Endothelial cell of umbilical vein (primary cell): ENCODE data around the gene FAM241B. TPM values are rescaled to one million over a fixed set of nuclear protein-coding genes. Genes with fewer than 3 reads are reported as not detected.

Experiments used
- BruUV-seq: library from RNA; stranded (reverse); fragments of 400-500 nt; replicated peaks from 2 replicates; lab custom pipeline; 2021; lab: Mats Ljungman, UMichigan
- CTCF ChIA-PET: fragments of 300-600, 350-600 bp; sonication (Branson Sonifier 250); formaldehyde crosslinking; loops from one replicate; lab custom pipeline; 2021; ENCODE audit warnings: antibody characterized with exemption, inconsistent platforms; lab: Charles Lee
- POLR2A ChIA-PET: fragments of 300-600, 350-600 bp; sonication (Branson Sonifier 250); formaldehyde crosslinking; loops from one replicate; lab custom pipeline; 2021; ENCODE audit warnings: antibody characterized with exemption, inconsistent platforms; lab: Charles Lee
- DNase-seq: peaks from one replicate; pipeline ENCODE4 v3.0.0-alpha.2; 2011; ENCODE audit warnings: low read depth, low spot score
- FAIRE-seq: peaks from 2 replicates; lab custom pipeline; 2011; peaks lifted over from hg19 to GRCh38; lab: Jason Lieb, UNC
- H2AFZ ChIP-seq: 2 replicates; pipeline ENCODE4 v1.6.0; 2012; ENCODE audit warnings: low read depth, low read length, control low read depth, inconsistent platforms
- H3K27ac ChIP-seq: 2 replicates; pipeline ENCODE4 v1.5.1; 2011; ENCODE audit warnings: low read depth, mild to moderate bottlenecking, control low read depth, low read length, moderate library complexity; ENCODE audit not compliant: insufficient read depth
- H3K27me3 ChIP-seq, 2 experiments: 2 replicates each; pipeline versions ENCODE4 v1.6.0 to v1.6.1; 2011; ENCODE audit warnings: low read length in 2 of 2, mixed read lengths in 1 of 2; ENCODE audit not compliant: control insufficient read depth in 2 of 2, insufficient read depth in 2 of 2
- H3K36me3 ChIP-seq, 2 experiments: 2 replicates in 1 of 2; 3 replicates in 1 of 2; pipeline ENCODE4 v1.5.1; 2011; ENCODE audit warnings: low read length in 2 of 2, mild to moderate bottlenecking in 1 of 2, moderate library complexity in 1 of 2; ENCODE audit not compliant: control insufficient read depth in 2 of 2, insufficient read depth in 2 of 2; ENCODE audit errors: extremely low read depth in 1 of 2
- H3K4me1 ChIP-seq: 3 replicates; pipeline ENCODE4 v1.5.1; 2011; ENCODE audit warnings: mild to moderate bottlenecking, low read length; ENCODE audit not compliant: control insufficient read depth, insufficient read depth; ENCODE audit errors: extremely low read depth
- H3K4me2 ChIP-seq: 2 replicates; pipeline ENCODE4 v1.6.1; 2011; ENCODE audit warnings: low read length, control low read depth, mixed read lengths; ENCODE audit not compliant: insufficient read depth
- H3K4me3 ChIP-seq, 3 experiments: fragments of 200-600 bp in 1 of 3; sonication (generic), shearing (Covaris generic) in 1 of 3; replicated peaks in 1 of 3; 2 replicates each; pipeline ENCODE4 v1.5.1; 2011 to 2016; ENCODE audit warnings: control low read depth in 3 of 3, low read length in 3 of 3, mild to moderate bottlenecking in 2 of 3, inconsistent platforms in 1 of 3, low read depth in 1 of 3, moderate library complexity in 1 of 3; ENCODE audit not compliant: insufficient read depth in 1 of 3
- H3K79me2 ChIP-seq: 2 replicates; pipeline ENCODE4 v1.6.0; 2012; ENCODE audit warnings: low read length, inconsistent platforms; ENCODE audit not compliant: control insufficient read depth, insufficient read depth
- H3K9ac ChIP-seq: replicated peaks from 2 replicates; pipeline ENCODE3; 2011; ENCODE audit warnings: low read length, control low read depth; ENCODE audit not compliant: insufficient read depth; ENCODE audit errors: extremely low read depth
- H3K9me1 ChIP-seq: replicated peaks from 3 replicates; pipeline ENCODE4 v1.6.0; 2011; ENCODE audit warnings: mild to moderate bottlenecking, low read length; ENCODE audit not compliant: control insufficient read depth, insufficient read depth; ENCODE audit errors: extremely low read depth
- H3K9me3 ChIP-seq: replicated peaks from 2 replicates; pipeline ENCODE4 v1.5.1; 2012; ENCODE audit warnings: low read length, inconsistent platforms; ENCODE audit not compliant: control insufficient read depth, insufficient read depth
- H4K20me1 ChIP-seq: replicated peaks from 2 replicates; pipeline ENCODE3; 2011; ENCODE audit warnings: mild to moderate bottlenecking, low read length; ENCODE audit not compliant: control insufficient read depth, insufficient read depth; ENCODE audit errors: extremely low read depth
- CTCF ChIP-seq, 2 donors: IDR thresholded peaks; 1 replicate in 1 of 2; 2 replicates in 1 of 2; pipeline ENCODE4 v1.5.1; 2011; ENCODE audit warnings: low read length in 2 of 2, mild to moderate bottlenecking in 2 of 2, moderate library complexity in 2 of 2, control low read depth in 1 of 2, inconsistent platforms in 1 of 2, low read depth in 1 of 2; ENCODE audit not compliant: insufficient read depth in 1 of 2; ENCODE audit errors: extremely low read depth in 1 of 2
- EZH2 ChIP-seq: IDR thresholded peaks from 2 replicates; pipeline ENCODE4 v1.6.1; 2012; ENCODE audit warnings: borderline replicate concordance, low read depth, mild to moderate bottlenecking, moderate library complexity, low read length, inconsistent platforms; ENCODE audit not compliant: severe bottlenecking
- FOS ChIP-seq: IDR thresholded peaks from 2 replicates; pipeline ENCODE4 v1.6.1; 2011; ENCODE audit warnings: mild to moderate bottlenecking, low read length, moderate library complexity, borderline replicate concordance; ENCODE audit not compliant: insufficient read depth
- GATA2 ChIP-seq: IDR thresholded peaks from 2 replicates; pipeline ENCODE4 v1.7.0; 2011; ENCODE audit warnings: low read depth, mild to moderate bottlenecking, moderate library complexity, mixed read lengths, low read length; ENCODE audit not compliant: insufficient read length, insufficient read depth
- JUN ChIP-seq: IDR thresholded peaks from 2 replicates; pipeline ENCODE4 v1.6.1; 2011; ENCODE audit warnings: borderline replicate concordance, low read depth; ENCODE audit not compliant: insufficient read length, insufficient read depth
- MYC ChIP-seq: IDR thresholded peaks from one replicate; pipeline ENCODE4 v1.6.1; 2011; ENCODE audit warnings: mild to moderate bottlenecking, low read depth, low read length
- POLR2A ChIP-seq: IDR thresholded peaks from 2 replicates; pipeline ENCODE4 v1.6.1; 2012; ENCODE audit warnings: low read depth, mild to moderate bottlenecking, control low read depth, low read length
- POLR2AphosphoS5 ChIP-seq: IDR thresholded peaks from 2 replicates; pipeline ENCODE4 v1.6.1; 2012; ENCODE audit warnings: low read depth, mild to moderate bottlenecking, control low read depth, low read length, moderate library complexity; ENCODE audit not compliant: insufficient read depth
- dilution Hi-C: fragments of 300-500 bp; cut with MboI; formaldehyde crosslinking; loops from one replicate; pipeline ENCODE4 v1.15.0; 2019; ENCODE audit warnings: low sequenced_read_pairs; ENCODE audit not compliant: extremely low pct_ligation_motif_present
- intact Hi-C: fragments of 100-400 bp; cut with micrococcal nuclease; formaldehyde crosslinking; loops from one replicate; pipeline ENCODE4 v1.10.0; 2022
- polyA plus RNA-seq, 4 experiments: library from polyadenylated mRNA; depleted of rRNA in 3 of 4; stranded (reverse) in 3 of 4; unstranded in 1 of 4; fragments of >200 nt; gene quantifications; 2 replicates each; pipeline versions ENCODE4 v1.2.1 to v1.2.3, GENCODE V29; 2011 to 2012; ENCODE audit warnings: missing spikeins in 1 of 4
- total RNA-seq: library from RNA; stranded (reverse); gene quantifications from 2 replicates; pipeline ENCODE4 v1.2.3, GENCODE V29; 2021
- TF ChIP-seq, protein P1 (sequence below): IDR thresholded peaks from 2 replicates; pipeline ENCODE4 v1.6.1; 2011; ENCODE audit not compliant: insufficient read depth, insufficient read length

FAM241B gene
- total and polyA plus RNA-seq, 2 donors (not counting 3 experiments of a cell fraction or from before 2014, with no cell fraction given), result 0.23 TPM; not detected in 1

GRCh38 chr10:69655124-69655867, 25.2 kb downstream of the FAM241B start:
- DNase-seq (no peak), FAIRE-seq (no peak)
- H3K27ac ChIP-seq, result no peak overlapping the region
- BruUV-seq, result no TSS peak
- no peak for TF ChIP-seq POLR2AphosphoS5
- TF ChIP-seq JUN, result no peak
- TF ChIP-seq CTCF (IDR thresholded peaks at IDR 0.05; ENCODE audit: extremely low read depth in 1 of 2, insufficient read depth in 1 of 2, low read depth in 1 of 2, low read length in 2 of 2), result no peak
- no peak for TF ChIP-seq EZH2
- no peak for TF ChIP-seq FOS
- TF ChIP-seq, protein P1, sequence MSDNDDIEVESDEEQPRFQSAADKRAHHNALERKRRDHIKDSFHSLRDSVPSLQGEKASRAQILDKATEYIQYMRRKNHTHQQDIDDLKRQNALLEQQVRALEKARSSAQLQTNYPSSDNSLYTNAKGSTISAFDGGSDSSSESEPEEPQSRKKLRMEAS, result no peak
- TF ChIP-seq POLR2A, result no peak
- TF ChIP-seq GATA2, result no peak
- TF ChIP-seq MYC, result no peak
- H3K27me3 ChIP-seq, result peaks cover 10 to 19% of the 10 kb centered on the region in 2 experiments
- H3K4me2 ChIP-seq, result no peak overlapping the region
- H3K79me2 ChIP-seq, result no peaks in the 10 kb centered on the region
- no peaks in the 10 kb centered on the region for H3K36me3 ChIP-seq
- H3K9me1 ChIP-seq, result no peaks in the 10 kb centered on the region
- H3K4me1 ChIP-seq, result peaks cover 2% of the 10 kb centered on the region
- intact Hi-C loops (no loop called here), dilution Hi-C loops (no loop called here)
- no peaks in the 10 kb centered on the region for H3K9me3 ChIP-seq
- ChIA-PET POLR2A (no interaction called here), CTCF (interaction anchor here (0.7 to 1.3 kb wide), 4 partner anchors 11 to 144 kb away, joined by 4 read pairs; no protein-coding TSS in a partner anchor)
- no peak overlapping the region for H3K9ac ChIP-seq
- H4K20me1 ChIP-seq, result no peaks in the 10 kb centered on the region
- no peak overlapping the region for H3K4me3 ChIP-seq
- no peak overlapping the region for H2AFZ ChIP-seq
